Panc1 (cell line): ENCODE results near the gene PHYHIPL. TPM values are rescaled to one million over a fixed set of nuclear protein-coding genes. Genes with fewer than 3 reads are reported as not detected.

ENCODE experiments used
- ATAC-seq: fragments of 200-7000 bp; cut with Tn5 transposase; 2 replicates; pipeline ENCODE4 v1.9.1; 2020; ENCODE audit warnings: mild to moderate bottlenecking, moderate library complexity
- BruUV-seq: library from RNA; stranded (reverse); fragments of 400-500 nt; replicated peaks from 2 replicates; lab custom pipeline; 2021; lab: Mats Ljungman, UMichigan
- CTCF ChIA-PET: fragments of 300-600 bp; sonication (Branson Sonifier 250); formaldehyde crosslinking; loops from one replicate; lab custom pipeline; 2022; ENCODE audit warnings: antibody characterized with exemption; lab: Charles Lee
- POLR2A ChIA-PET: fragments of 300-600 bp; sonication (Branson Sonifier 250); formaldehyde crosslinking; loops from one replicate; lab custom pipeline; 2022; ENCODE audit warnings: antibody characterized with exemption; lab: Charles Lee
- DNase-seq: peaks from one replicate; pipeline ENCODE4 v3.0.0-alpha.2; 2010; ENCODE audit warnings: low read depth, low spot score
- H3K27ac ChIP-seq: 2 replicates; pipeline ENCODE4 v1.5.1; 2011; ENCODE audit warnings: mild to moderate bottlenecking, low read length, inconsistent platforms
- H3K27me3 ChIP-seq: fragments of 200-500 bp; sonication (Bioruptor generic); 2 replicates; pipeline ENCODE4 v1.6.0; 2014; ENCODE audit warnings: low read length, inconsistent platforms; ENCODE audit not compliant: control insufficient read depth, insufficient read depth
- H3K36me3 ChIP-seq: fragments of 200-500 bp; sonication (Bioruptor generic); 2 replicates; pipeline ENCODE4 v1.5.1; 2014; ENCODE audit warnings: inconsistent platforms, mild to moderate bottlenecking, low read length, moderate library complexity; ENCODE audit not compliant: control insufficient read depth, insufficient read depth
- H3K4me1 ChIP-seq: 2 replicates; pipeline ENCODE4 v1.5.1; 2011; ENCODE audit warnings: inconsistent platforms, mild to moderate bottlenecking, low read length, moderate library complexity; ENCODE audit not compliant: control insufficient read depth, insufficient read depth
- H3K4me3 ChIP-seq, 2 experiments: 2 replicates each; pipeline ENCODE4 v1.5.1; 2011 to 2012; ENCODE audit warnings: low read depth in 2 of 2, low read length in 2 of 2, mild to moderate bottlenecking in 2 of 2, inconsistent platforms in 1 of 2, moderate library complexity in 1 of 2
- H3K9me3 ChIP-seq: fragments of 200-500 bp; sonication (Bioruptor generic); 2 replicates; pipeline ENCODE4 v1.5.1; 2014; ENCODE audit warnings: low read depth, mild to moderate bottlenecking, inconsistent platforms, low read length, moderate library complexity; ENCODE audit not compliant: control insufficient read depth, insufficient read depth
- CTCF ChIP-seq: fragments of 450-650 bp; IDR thresholded peaks from 2 replicates; pipeline ENCODE4 v1.5.1; 2017; ENCODE audit warnings: mild to moderate bottlenecking
- POLR2AphosphoS5 ChIP-seq: IDR thresholded peaks from 2 replicates; pipeline ENCODE4 v1.6.1; 2012; ENCODE audit warnings: mild to moderate bottlenecking, low read depth, low read length, moderate library complexity
- REST ChIP-seq, 2 experiments: IDR thresholded peaks; 2 replicates each; pipeline ENCODE4 v1.6.1; 2011 to 2012; ENCODE audit warnings: low read depth in 2 of 2, control low read depth in 1 of 2, low read length in 1 of 2, mild to moderate bottlenecking in 1 of 2, moderate library complexity in 1 of 2; ENCODE audit not compliant: insufficient read depth in 1 of 2
- TCF7L2 ChIP-seq: IDR thresholded peaks from 2 replicates; pipeline ENCODE4 v1.6.1; 2011; ENCODE audit warnings: mild to moderate bottlenecking, low read depth, low read length, inconsistent platforms
- in situ Hi-C: cut with HindIII; loops from 2 replicates; pipeline ENCODE4 v1.10.0; 2016; ENCODE audit warnings: low sequenced_read_pairs, low pct_unique_long_range_greater_than_20kb
- intact Hi-C: fragments of 100-400 bp; cut with micrococcal nuclease; formaldehyde crosslinking; loops from one replicate; pipeline ENCODE4 v1.10.0; 2022; ENCODE audit not compliant: unreplicated experiment
- total RNA-seq: library from RNA; stranded (reverse); gene quantifications from one replicate; pipeline ENCODE4 v1.2.1, GENCODE V29; 2021; ENCODE audit not compliant: unreplicated experiment

PHYHIPL gene
- total RNA-seq, 1 experiment from 2014 or later, result not detected

GRCh38 chr10:59175538-59176240 lies 754 bp upstream of the PHYHIPL start:
- Histone ChIP-seq H3K36me3 (no peaks in the 10 kb centered on the region), H3K4me3 (peak overlapping the region in 1 of 2 experiments; percentile 18; a peak in 3 of 4 replicates), H3K4me1 (no peaks in the 10 kb centered on the region), H3K27ac (no peak overlapping the region), H3K9me3 (no peaks in the 10 kb centered on the region; the same call in 1 of the 2 replicates), H3K27me3 (no peaks in the 10 kb centered on the region)
- POLR2A ChIA-PET, result interaction anchor here (0.6 kb wide), 1 partner anchor 782 kb away, joined by 6 read pairs; no protein-coding TSS in a partner anchor
- no peak for TF ChIP-seq CTCF
- TF ChIP-seq REST (IDR thresholded peaks at IDR 0.05; ENCODE audit: insufficient read depth in 1 of 2, low read depth in 2 of 2, low read length in 1 of 2), result no peak
- no peak for TF ChIP-seq POLR2AphosphoS5
- intact Hi-C loops (no loop called here), in situ Hi-C loops (no loop called here)
- no TSS peak for BruUV-seq
- CTCF ChIA-PET, result no interaction called here
- DNase-seq (no peak), ATAC-seq (no peak)

DNA sequence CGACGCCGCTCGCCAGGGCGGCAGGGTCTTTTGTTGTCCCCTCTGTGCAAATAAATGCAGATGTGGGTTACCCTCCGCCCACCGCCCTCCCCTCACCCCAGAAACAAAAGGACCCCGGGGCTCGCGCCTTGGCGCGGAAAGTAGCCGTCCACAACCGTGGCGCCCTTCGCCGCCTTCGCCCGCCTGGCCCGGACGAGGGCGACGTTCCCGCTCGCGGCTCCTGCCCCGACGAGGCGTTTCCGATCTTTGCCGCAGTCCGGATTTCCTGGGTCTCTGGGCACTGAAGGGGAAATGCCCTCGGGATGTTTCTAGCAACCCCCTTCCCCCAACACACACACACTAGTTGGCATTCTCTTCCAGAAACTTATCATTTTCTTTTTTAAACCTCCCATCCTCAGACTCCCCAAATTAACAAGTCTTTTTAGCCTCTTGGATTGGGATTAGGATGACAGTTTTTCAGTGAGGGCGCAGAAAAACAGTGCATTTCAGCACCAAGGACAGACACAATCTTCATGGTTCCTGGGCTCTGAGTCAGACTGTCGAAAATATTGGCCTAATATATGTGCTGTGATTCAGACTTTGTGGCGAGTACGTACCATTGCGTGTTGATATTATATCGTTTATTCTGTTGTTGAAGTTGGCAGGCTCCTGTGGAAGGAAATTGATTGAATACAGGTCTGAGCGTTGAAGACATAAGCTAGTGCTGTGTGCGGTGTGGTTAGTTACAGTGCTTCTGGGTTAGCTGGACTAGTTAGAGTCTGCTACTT lies 771 bp downstream of the PHYHIPL start:
- ChIA-PET POLR2A (no interaction called here), CTCF (no interaction called here)
- Histone ChIP-seq H3K4me3 (peak overlapping the region in 1 of 2 experiments; percentile 14; a peak in 1 of 4 replicates), H3K36me3 (no peaks in the 10 kb centered on the region), H3K9me3 (no peaks in the 10 kb centered on the region; the same call in 1 of the 2 replicates), H3K27me3 (no peaks in the 10 kb centered on the region), H3K4me1 (no peaks in the 10 kb centered on the region), H3K27ac (no peak overlapping the region)
- ATAC-seq, result no peak
- DNase-seq, result no peak
- in situ Hi-C loops (no loop called here), intact Hi-C loops (no loop called here)
- peak; percentile 78 to 83 for TF ChIP-seq REST (IDR thresholded peaks at IDR 0.05; ENCODE audit: insufficient read depth in 1 of 2, low read depth in 2 of 2, low read length in 1 of 2)
- no peak for TF ChIP-seq TCF7L2
- no TSS peak for BruUV-seq
